GM12874 (cell line): ENCODE measurements around the gene TBC1D14.

Experiments used
- TF ChIP-seq, protein P1 (sequence below): IDR thresholded peaks from 2 replicates; pipeline ENCODE4 v1.5.1; 2011; ENCODE audit warnings: low read depth, mild to moderate bottlenecking, control low read depth, low read length, moderate library complexity; ENCODE audit not compliant: insufficient read depth

The TBC1D14 gene

DNA sequence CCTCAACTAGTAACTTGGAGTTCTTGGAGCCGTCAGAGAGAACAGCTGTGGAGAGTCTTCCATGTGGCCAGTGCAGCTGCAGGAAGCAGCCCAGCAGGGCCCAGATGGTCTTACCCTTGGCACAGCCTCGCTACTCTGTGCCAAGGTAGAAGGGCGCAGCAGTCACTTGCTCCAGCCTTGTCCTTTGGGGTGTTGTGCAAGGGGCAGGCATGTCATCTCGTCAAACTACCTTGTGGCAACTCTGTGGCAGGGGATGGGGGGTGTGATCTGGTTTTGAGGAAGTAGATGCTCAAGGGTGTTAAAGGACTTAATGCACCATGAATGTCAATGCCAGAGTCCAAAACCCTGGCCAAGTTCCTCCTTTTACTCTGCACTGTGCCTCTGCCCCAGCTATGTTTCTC lies 34.2 kb upstream of the TBC1D14 start:
- TF ChIP-seq, protein P1, sequence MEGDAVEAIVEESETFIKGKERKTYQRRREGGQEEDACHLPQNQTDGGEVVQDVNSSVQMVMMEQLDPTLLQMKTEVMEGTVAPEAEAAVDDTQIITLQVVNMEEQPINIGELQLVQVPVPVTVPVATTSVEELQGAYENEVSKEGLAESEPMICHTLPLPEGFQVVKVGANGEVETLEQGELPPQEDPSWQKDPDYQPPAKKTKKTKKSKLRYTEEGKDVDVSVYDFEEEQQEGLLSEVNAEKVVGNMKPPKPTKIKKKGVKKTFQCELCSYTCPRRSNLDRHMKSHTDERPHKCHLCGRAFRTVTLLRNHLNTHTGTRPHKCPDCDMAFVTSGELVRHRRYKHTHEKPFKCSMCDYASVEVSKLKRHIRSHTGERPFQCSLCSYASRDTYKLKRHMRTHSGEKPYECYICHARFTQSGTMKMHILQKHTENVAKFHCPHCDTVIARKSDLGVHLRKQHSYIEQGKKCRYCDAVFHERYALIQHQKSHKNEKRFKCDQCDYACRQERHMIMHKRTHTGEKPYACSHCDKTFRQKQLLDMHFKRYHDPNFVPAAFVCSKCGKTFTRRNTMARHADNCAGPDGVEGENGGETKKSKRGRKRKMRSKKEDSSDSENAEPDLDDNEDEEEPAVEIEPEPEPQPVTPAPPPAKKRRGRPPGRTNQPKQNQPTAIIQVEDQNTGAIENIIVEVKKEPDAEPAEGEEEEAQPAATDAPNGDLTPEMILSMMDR, result no peak

DNA sequence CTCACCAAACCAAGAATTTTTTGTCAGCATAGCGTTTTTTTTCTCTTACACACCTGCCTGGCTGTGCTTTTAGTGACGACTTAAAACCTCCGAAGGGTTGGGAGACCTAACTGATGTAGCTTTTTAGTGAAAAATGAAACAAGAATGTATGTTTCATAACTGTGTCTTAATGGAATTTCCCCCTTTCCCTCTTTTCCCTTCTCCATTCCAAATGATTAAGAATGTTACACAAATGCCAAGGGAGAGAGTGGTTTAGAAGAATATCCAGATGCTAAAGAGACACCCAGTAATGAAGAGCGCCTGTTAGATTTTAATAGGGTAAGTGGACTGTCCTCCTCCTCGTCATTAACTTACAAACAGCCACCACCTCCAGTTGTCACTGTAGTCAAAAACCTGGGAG lies 33.2 kb upstream of the TBC1D14 start:
- TF ChIP-seq, protein P1, result no peak

DNA sequence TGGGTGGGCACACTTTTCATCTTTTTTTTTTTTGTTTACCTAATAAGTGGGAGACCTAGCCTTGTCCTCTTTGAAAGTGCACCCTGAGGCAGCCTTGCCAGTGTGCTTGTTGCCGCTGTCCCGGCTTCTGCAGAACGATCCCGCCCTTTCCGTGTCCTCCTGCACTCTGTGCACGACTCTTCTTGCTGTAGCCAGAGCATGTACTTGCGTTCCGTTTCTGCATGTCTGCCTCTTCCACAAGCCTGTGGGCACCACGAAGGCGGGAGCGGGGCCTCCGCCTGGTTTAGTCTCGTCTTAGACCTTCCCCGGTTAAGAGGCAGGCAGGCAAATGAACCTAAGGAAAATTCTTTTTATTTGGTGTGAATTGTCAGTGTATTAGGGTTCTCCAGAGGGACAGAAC lies 32.6 kb upstream of the TBC1D14 start:
- TF ChIP-seq, protein P1, result no peak

DNA sequence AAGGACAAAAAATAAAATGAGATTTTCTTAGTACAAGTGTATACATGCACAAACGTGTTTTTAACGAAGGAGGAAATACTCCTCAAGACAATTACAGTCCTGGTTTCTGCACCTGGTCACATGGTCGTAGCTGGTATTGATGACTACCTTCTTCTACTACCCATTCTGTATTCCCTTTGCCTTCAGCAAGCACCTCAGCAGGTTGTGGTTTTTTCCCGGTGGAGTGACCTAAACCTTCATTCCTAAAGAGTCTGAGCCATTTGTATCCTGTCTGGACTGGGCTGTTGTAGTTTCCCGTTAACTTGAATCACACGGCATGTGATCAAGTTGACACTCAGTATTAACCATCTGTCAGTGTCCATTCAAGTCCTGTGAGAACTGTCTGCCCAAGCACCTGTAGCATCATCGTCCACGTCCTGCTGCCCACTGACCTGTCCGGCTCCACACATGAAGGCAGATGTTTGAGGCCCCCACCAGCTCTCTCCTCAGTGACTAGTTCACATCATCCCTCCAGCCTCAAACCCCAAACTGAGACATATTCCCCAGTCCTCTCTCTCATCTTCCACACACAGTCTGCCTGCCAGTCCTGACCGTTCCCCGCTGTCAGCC lies 31.1 kb upstream of the TBC1D14 start:
- TF ChIP-seq, protein P1, result no peak

DNA sequence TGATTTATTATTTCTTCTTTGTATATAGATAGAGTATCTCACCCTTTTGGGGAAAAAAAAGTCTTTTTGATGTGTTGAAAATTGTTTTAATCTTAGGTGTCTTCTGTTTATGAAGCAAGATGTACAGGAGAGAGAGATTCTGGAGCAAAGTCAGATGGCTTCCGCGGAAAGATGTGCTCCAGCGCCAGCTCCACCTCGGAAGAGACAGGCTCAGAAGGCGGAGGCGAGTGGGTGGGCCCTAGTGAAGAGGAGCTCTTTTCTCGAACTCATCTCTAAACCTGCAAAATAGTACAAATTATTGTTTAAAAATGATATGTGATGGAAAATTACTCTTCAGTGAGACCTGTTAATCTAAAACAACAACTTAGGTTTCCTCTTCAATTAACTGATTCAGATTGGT lies 28.9 kb upstream of the TBC1D14 start:
- TF ChIP-seq, protein P1, result no peak

DNA sequence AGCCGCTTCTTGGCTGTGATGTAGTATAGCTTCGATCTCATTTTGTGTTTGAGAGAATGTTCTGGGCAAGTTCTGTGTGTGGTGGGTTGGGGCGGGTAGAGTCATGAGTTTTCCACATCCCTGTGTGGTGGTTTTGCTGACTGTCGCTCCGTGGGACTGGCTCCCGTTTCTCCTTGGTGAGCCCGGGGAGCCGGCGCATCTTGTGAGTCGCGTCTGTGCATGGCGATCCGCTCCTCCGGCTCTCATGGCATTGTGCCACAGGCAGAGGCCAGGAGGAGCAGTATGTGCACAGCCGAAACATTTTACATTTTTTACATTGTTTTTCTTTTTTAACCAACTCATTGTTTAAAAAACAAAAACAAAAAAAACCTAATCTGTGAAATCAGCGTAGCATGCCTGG lies 27.7 kb upstream of the TBC1D14 start:
- TF ChIP-seq, protein P1, result no peak

DNA sequence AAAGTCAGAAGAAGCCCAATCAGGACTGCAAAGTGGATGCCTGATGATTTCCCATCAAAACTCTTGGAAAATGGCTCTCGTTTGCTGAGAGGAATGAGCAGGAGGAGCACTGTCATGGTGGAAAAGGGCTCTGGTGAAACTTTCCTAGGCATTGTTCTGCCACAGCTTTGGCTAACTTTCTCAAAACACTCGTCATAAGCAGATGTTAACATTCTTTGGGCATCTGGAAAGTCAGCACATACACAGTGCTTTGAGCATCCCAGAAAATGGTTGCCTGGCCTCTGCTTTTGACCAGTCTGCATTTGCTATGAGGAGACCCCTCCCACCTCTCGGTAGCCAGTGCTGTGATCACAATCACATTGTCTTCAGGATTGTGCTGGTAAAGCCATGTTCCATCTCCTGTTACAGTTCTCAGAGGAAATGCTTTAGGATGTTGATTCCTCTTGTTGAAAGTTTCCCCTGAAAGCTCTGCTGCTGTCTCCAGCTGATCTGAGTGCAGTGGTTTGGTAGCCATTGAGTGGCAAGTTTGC lies 25.2 kb upstream of the TBC1D14 start:
- TF ChIP-seq, protein P1, result no peak
